K562 (cell line): ENCODE data around the gene ELP5. TPM values are rescaled to one million over a fixed set of nuclear protein-coding genes. Genes with fewer than 3 reads are reported as not detected.
A peak's percentile ranks its signal among the peaks of the same experiment; 100 is the strongest.

Source experiments
- BRCA1 ChIP-seq, 2 experiments: fragments of 450-650 bp in 1 of 2; sonication (generic) in 1 of 2; formaldehyde crosslinking in 1 of 2; IDR thresholded peaks; 2 replicates each; pipeline versions ENCODE4 v1.5.0 to v1.6.1; 2017 to 2020; ENCODE audit warnings: mild to moderate bottlenecking in 1 of 2, missing genetic modification reagents in 1 of 2
- BRD4 ChIP-seq: fragments of 200-600 bp; sonication (generic); IDR thresholded peaks from 2 replicates; pipeline ENCODE4 v1.6.1; 2017; ENCODE audit warnings: inconsistent platforms
- CBFA2T2 ChIP-seq: fragments of 450-650 bp; conservative IDR thresholded peaks from 2 replicates; pipeline ENCODE4 v1.6.1; 2017; ENCODE audit warnings: mild to moderate bottlenecking
- CBFB ChIP-seq: sonication (generic); formaldehyde crosslinking; IDR thresholded peaks from 2 replicates; pipeline ENCODE4 v1.4.0; 2020; ENCODE audit warnings: mild to moderate bottlenecking, missing genetic modification reagents
- HINFP ChIP-seq: fragments of 450-650 bp; conservative IDR thresholded peaks from 2 replicates; pipeline ENCODE4 v1.6.1; 2016; ENCODE audit warnings: missing genetic modification characterization, low read depth, mild to moderate bottlenecking, control low read depth, missing compliant biosample characterization
- HOMEZ ChIP-seq: fragments of 250-450 bp; sonication (Bioruptor Pico); IDR thresholded peaks from 2 replicates; pipeline ENCODE4 v1.4.0; 2020; ENCODE audit warnings: mild to moderate bottlenecking, moderate library complexity
- JUNB ChIP-seq: fragments of 450-650 bp; formaldehyde crosslinking; conservative IDR thresholded peaks from 2 replicates; pipeline ENCODE4 v1.4.0; 2020; ENCODE audit warnings: mild to moderate bottlenecking
- KDM5B ChIP-seq: fragments of 200-600 bp; sonication (generic); IDR thresholded peaks from 2 replicates; pipeline ENCODE4 v1.6.1; 2012; ENCODE audit warnings: low read depth, mild to moderate bottlenecking, moderate library complexity, low read length, control low read depth, inconsistent platforms; ENCODE audit not compliant: insufficient replicate concordance
- LCOR ChIP-seq: sonication (generic); formaldehyde crosslinking; IDR thresholded peaks from 2 replicates; pipeline ENCODE4 v1.8.0; 2022; ENCODE audit warnings: mild to moderate bottlenecking, missing genetic modification reagents
- POLR3A ChIP-seq: IDR thresholded peaks from 2 replicates; pipeline ENCODE4 v1.6.1; 2011; ENCODE audit warnings: borderline replicate concordance, mild to moderate bottlenecking, moderate library complexity; ENCODE audit not compliant: insufficient read length, insufficient read depth; ENCODE audit errors: extremely low read depth
- PREB ChIP-seq: sonication (generic); formaldehyde crosslinking; IDR thresholded peaks from 2 replicates; pipeline ENCODE4 v1.8.1; 2023; ENCODE audit warnings: mild to moderate bottlenecking, missing genetic modification reagents
- STAT5B ChIP-seq: fragments of 250-450 bp; sonication (Bioruptor Pico); IDR thresholded peaks from 2 replicates; pipeline ENCODE4 v1.8.0; 2021; ENCODE audit warnings: mild to moderate bottlenecking, inconsistent platforms
- TOE1 ChIP-seq, 2 experiments: fragments of 450-650 bp in 1 of 2; sonication (generic) in 1 of 2; formaldehyde crosslinking in 1 of 2; IDR thresholded peaks; 2 replicates each; pipeline versions ENCODE4 v1.7.1 to v1.8.0; 2016 to 2022; ENCODE audit warnings: borderline replicate concordance in 2 of 2, mild to moderate bottlenecking in 2 of 2, antibody characterized with exemption in 1 of 2, inconsistent platforms in 1 of 2, low read depth in 1 of 2, missing genetic modification reagents in 1 of 2, moderate library complexity in 1 of 2
- ZFP91 ChIP-seq: sonication (generic); formaldehyde crosslinking; IDR thresholded peaks from 2 replicates; pipeline ENCODE4 v1.8.0; 2022; ENCODE audit warnings: mild to moderate bottlenecking, missing genetic modification reagents
- ZNF398 ChIP-seq: fragments of 250-450 bp; sonication (Bioruptor Pico); IDR thresholded peaks from 2 replicates; pipeline ENCODE4 v1.8.0; 2021; ENCODE audit warnings: moderate library complexity, mild to moderate bottlenecking, inconsistent platforms
- ZNF561 ChIP-seq: fragments of 450-650 bp; formaldehyde crosslinking; conservative IDR thresholded peaks from 2 replicates; pipeline ENCODE4 v1.4.0; 2020; ENCODE audit warnings: mild to moderate bottlenecking, moderate library complexity
- ZNF778 ChIP-seq: fragments of 450-650 bp; formaldehyde crosslinking; IDR thresholded peaks from 2 replicates; pipeline ENCODE4 v1.4.0; 2020; ENCODE audit warnings: mild to moderate bottlenecking, moderate library complexity
- polyA plus RNA-seq, 8 experiments: library from polyadenylated mRNA; depleted of rRNA in 4 of 8; stranded (reverse) in 5 of 8; unstranded in 3 of 8; fragments of >200 nt; fragmentation: Nextera tagmentation in 2 of 8; fragmentation: Illumina TruSeq in 1 of 8; extraction: Ambion mirVana in 2 of 8; extraction: Trizol in 1 of 8; gene quantifications; 2 replicates each; pipeline versions ENCODE4 v1.2.1 to v1.2.3, GENCODE V29; 2011 to 2014; ENCODE audit warnings: inconsistent platforms in 1 of 8, missing spikeins in 1 of 8
- total RNA-seq, 7 experiments: library from RNA; depleted of rRNA in 6 of 7; stranded (reverse); fragments of >200 nt in 6 of 7; fragmentation: Illumina TruSeq in 2 of 7; extraction: Trizol in 2 of 7; gene quantifications; 2 replicates each; pipeline versions ENCODE4 v1.2.1 to v1.2.3, GENCODE V29; 2011 to 2021; ENCODE audit warnings: low replicate concordance in 1 of 7
- TF ChIP-seq, protein P1 (sequence below): fragments of 250-450 bp; sonication (Bioruptor Pico); IDR thresholded peaks from 2 replicates; pipeline ENCODE4 v1.9.0; 2021; ENCODE audit warnings: mild to moderate bottlenecking

The ELP5 gene
- total and polyA plus RNA-seq, 9 of the 15 experiments (the other 6 are each of a cell fraction or from before 2014, with no cell fraction given), result 25.7 to 77.9 (median 52.9) TPM

DNA sequence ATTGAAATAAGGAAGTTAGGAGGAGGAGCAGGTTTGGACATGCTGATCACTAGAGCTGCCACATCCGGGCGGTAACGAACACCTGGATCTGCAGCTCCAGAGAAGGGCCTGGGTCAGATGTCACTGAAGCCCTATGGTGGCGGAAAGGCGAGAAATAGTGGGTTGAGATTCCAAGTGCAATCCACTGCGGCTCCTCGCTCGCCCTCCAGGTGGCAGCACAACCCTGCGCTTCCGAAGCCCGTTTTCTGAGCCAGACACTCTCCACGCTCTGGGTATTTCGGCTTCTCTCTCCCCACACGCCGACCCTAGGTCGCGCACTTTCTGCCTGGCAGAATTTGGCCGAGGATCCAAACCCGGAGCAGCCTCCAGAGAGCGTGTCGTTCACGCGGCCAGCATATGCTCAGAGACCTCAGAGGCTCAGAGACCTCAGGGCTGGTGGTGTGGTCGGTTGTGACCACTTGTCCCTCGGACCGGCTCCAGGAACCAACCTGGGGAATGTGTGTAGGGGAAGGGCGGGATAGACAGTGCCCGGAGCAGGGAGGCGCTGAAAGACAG is 28.6 kb downstream of the ELP5 start (continued):
- TF ChIP-seq ZNF561, result no peak
- TF ChIP-seq CBFB, result peak; percentile 37; the same call in 1 of the 2 replicates
- TF ChIP-seq ZFP91, result 0 out of 2 replicates have a peak, but pooled peaks have one; percentile 23
- TF ChIP-seq ZNF398 (CRISPR knock-in tag), result no peak
- no peak; the same call in 1 of the 2 replicates for TF ChIP-seq TOE1 (IDR thresholded peaks at IDR 0.05; ENCODE audit: borderline replicate concordance)
- no peak for TF ChIP-seq TOE1 (CRISPR knock-in tag; IDR thresholded peaks at IDR 0.05; ENCODE audit: borderline replicate concordance, low read depth)
- no peak for TF ChIP-seq HINFP (tag)
- TF ChIP-seq BRD4, result no peak
- no peak for TF ChIP-seq STAT5B (CRISPR knock-in tag)
- peak; percentile 56 for TF ChIP-seq KDM5B
- TF ChIP-seq ZNF778, result no peak
- TF ChIP-seq CBFA2T2, result no peak
- no peak for TF ChIP-seq POLR3A
- no peak for TF ChIP-seq JUNB (CRISPR knock-in tag)
- no peak for TF ChIP-seq HOMEZ (CRISPR knock-in tag)
- peak; percentile 87; the same call in 1 of the 2 replicates for TF ChIP-seq LCOR (CRISPR knock-in tag)
- no peak for TF ChIP-seq PREB (CRISPR knock-in tag)
- no peak for TF ChIP-seq BRCA1 (IDR thresholded peaks at IDR 0.05)
- TF ChIP-seq BRCA1 (CRISPR knock-in tag; IDR thresholded peaks at IDR 0.05), result no peak
- TF ChIP-seq, protein P1, sequence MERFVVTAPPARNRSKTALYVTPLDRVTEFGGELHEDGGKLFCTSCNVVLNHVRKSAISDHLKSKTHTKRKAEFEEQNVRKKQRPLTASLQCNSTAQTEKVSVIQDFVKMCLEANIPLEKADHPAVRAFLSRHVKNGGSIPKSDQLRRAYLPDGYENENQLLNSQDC (CRISPR knock-in tag), result no peak
